Ishikawa (cell line): ENCODE data around the gene FGGY.

Source experiments
- USF1 ChIP-seq: IDR thresholded peaks from 2 replicates; pipeline ENCODE4 v1.6.1; 2012
- ZBTB7A ChIP-seq: IDR thresholded peaks from 2 replicates; pipeline ENCODE4 v1.6.1; 2012; ENCODE audit warnings: low read depth

- no peak for TF ChIP-seq ZBTB7A
- TF ChIP-seq USF1 = no peak
Measured at GRCh38 chr1:59408608-59409240, 111.8 kb downstream of the FGGY start.
